OCI-LY7 (cell line): Measurements from ENCODE around the gene KPNA1. TPM values are rescaled to one million over a fixed set of nuclear protein-coding genes. Genes with fewer than 3 reads are reported as not detected.

Source experiments
- BruUV-seq: library from RNA; stranded (reverse); fragments of 400-500 nt; replicated peaks from 2 replicates; lab custom pipeline; 2021; lab: Mats Ljungman, UMichigan
- CTCF ChIA-PET: fragments of 300-600 bp; sonication (Branson Sonifier 250); formaldehyde crosslinking; loops from one replicate; lab custom pipeline; 2022; ENCODE audit warnings: antibody characterized with exemption; ENCODE audit not compliant: unreplicated experiment; lab: Charles Lee
- POLR2A ChIA-PET: fragments of 300-600 bp; sonication (Branson Sonifier 250); formaldehyde crosslinking; loops from one replicate; lab custom pipeline; 2022; ENCODE audit warnings: antibody characterized with exemption; lab: Charles Lee
- DNase-seq: peaks from one replicate; pipeline ENCODE4 v3.0.0-alpha.2; 2015; ENCODE audit warnings: low spot score
- H2AFZ ChIP-seq: fragments of 200-600 bp; sonication (generic), shearing (Covaris generic); 2 replicates; pipeline ENCODE4 v1.6.1; 2014; ENCODE audit warnings: mild to moderate bottlenecking, antibody characterized with exemption, low read length, moderate library complexity
- H3K27ac ChIP-seq: fragments of 200-600 bp; sonication (generic); 2 replicates; pipeline ENCODE4 v1.5.1; 2014; ENCODE audit warnings: mixed run types, low read depth, mild to moderate bottlenecking, moderate library complexity, low read length, inconsistent platforms; ENCODE audit not compliant: poor library complexity, severe bottlenecking
- H3K36me3 ChIP-seq: fragments of 200-600 bp; sonication (generic); 2 replicates; pipeline ENCODE4 v1.6.1; 2014; ENCODE audit warnings: mild to moderate bottlenecking, antibody characterized with exemption, low read length, moderate library complexity, mixed read lengths; ENCODE audit not compliant: insufficient read depth
- H3K4me1 ChIP-seq: fragments of 200-600 bp; sonication (generic); 2 replicates; pipeline ENCODE4 v1.5.1; 2014; ENCODE audit warnings: mild to moderate bottlenecking, low read length; ENCODE audit not compliant: insufficient read depth, poor library complexity, severe bottlenecking
- H3K4me2 ChIP-seq: fragments of 200-600 bp; sonication (generic); 2 replicates; pipeline ENCODE4 v1.6.1; 2014; ENCODE audit warnings: mild to moderate bottlenecking, low read length
- H3K4me3 ChIP-seq: fragments of 200-600 bp; sonication (generic); 2 replicates; pipeline ENCODE4 v1.5.1; 2014; ENCODE audit warnings: mild to moderate bottlenecking, low read depth, low read length; ENCODE audit not compliant: poor library complexity, severe bottlenecking
- H3K79me2 ChIP-seq: fragments of 200-600 bp; sonication (generic); 2 replicates; pipeline ENCODE4 v1.6.1; 2016; ENCODE audit warnings: low read depth, mild to moderate bottlenecking, low read length, moderate library complexity, mixed read lengths; ENCODE audit not compliant: insufficient read depth
- H3K9me2 ChIP-seq: fragments of 200-600 bp; sonication (generic); 2 replicates; pipeline ENCODE4 v1.6.1; 2016; ENCODE audit warnings: mild to moderate bottlenecking, low read length, mixed read lengths; ENCODE audit not compliant: insufficient read depth
- H3K9me3 ChIP-seq: fragments of 200-600 bp; sonication (generic); 2 replicates; pipeline ENCODE4 v1.6.1; 2014; ENCODE audit warnings: mild to moderate bottlenecking, mixed run types, low read length, mixed read lengths
- H4K20me1 ChIP-seq: fragments of 200-600 bp; sonication (generic); 2 replicates; pipeline ENCODE4 v1.6.1; 2014; ENCODE audit warnings: mild to moderate bottlenecking, antibody characterized with exemption, low read length, moderate library complexity, mixed read lengths; ENCODE audit not compliant: insufficient read depth
- EZH2phosphoT487 ChIP-seq: fragments of 200-600 bp; sonication (generic); IDR thresholded peaks from 2 replicates; pipeline ENCODE4 v1.6.1; 2018; ENCODE audit warnings: low read depth, borderline replicate concordance, mild to moderate bottlenecking, mixed run types, antibody characterized with exemption, low read length, moderate library complexity, mixed read lengths
- intact Hi-C: fragments of 100-400 bp; cut with micrococcal nuclease; formaldehyde crosslinking; loops from one replicate; pipeline ENCODE4 v1.10.0; 2022; ENCODE audit not compliant: unreplicated experiment
- total RNA-seq, 2 experiments: library from RNA; depleted of rRNA in 1 of 2; stranded (reverse); fragments of >200 nt in 1 of 2; shearing (Covaris generic) in 1 of 2; gene quantifications; 2 replicates each; pipeline ENCODE4 v1.2.3, GENCODE V29; 2014 to 2022
- TF ChIP-seq, protein P1 (sequence below): fragments of 200-600 bp; sonication (generic); conservative IDR thresholded peaks from 2 replicates; pipeline ENCODE4 v1.5.1; 2014; ENCODE audit warnings: mild to moderate bottlenecking, antibody characterized with exemption, low read length, moderate library complexity, mixed read lengths

The KPNA1 gene
- total RNA-seq, 2 experiments from 2014 or later, result 20.0 to 77.5 TPM

- intact Hi-C loops, result loop anchor here (5.0 to 10.0 kb wide), 3 partner anchors 96 to 1071 kb away; partner anchors contain the start of genes FAM162A, HACD2, MIX23 and WDR5B
- H3K4me1 ChIP-seq, result peaks cover 25% of the 10 kb centered on the region
- no peak for DNase-seq
- TF ChIP-seq, protein P1, sequence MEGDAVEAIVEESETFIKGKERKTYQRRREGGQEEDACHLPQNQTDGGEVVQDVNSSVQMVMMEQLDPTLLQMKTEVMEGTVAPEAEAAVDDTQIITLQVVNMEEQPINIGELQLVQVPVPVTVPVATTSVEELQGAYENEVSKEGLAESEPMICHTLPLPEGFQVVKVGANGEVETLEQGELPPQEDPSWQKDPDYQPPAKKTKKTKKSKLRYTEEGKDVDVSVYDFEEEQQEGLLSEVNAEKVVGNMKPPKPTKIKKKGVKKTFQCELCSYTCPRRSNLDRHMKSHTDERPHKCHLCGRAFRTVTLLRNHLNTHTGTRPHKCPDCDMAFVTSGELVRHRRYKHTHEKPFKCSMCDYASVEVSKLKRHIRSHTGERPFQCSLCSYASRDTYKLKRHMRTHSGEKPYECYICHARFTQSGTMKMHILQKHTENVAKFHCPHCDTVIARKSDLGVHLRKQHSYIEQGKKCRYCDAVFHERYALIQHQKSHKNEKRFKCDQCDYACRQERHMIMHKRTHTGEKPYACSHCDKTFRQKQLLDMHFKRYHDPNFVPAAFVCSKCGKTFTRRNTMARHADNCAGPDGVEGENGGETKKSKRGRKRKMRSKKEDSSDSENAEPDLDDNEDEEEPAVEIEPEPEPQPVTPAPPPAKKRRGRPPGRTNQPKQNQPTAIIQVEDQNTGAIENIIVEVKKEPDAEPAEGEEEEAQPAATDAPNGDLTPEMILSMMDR, result no peak
- no peak for TF ChIP-seq EZH2phosphoT487
- peaks cover 55% of the 10 kb centered on the region for H3K79me2 ChIP-seq
- no peak overlapping the region for H2AFZ ChIP-seq
- H3K36me3 ChIP-seq, result peaks cover 20% of the 10 kb centered on the region
- H4K20me1 ChIP-seq, result peaks cover 38% of the 10 kb centered on the region
- CTCF ChIA-PET, result interaction anchor here (0.8 kb wide), 1 partner anchor 129 kb away, joined by 3 read pairs; the partner anchor contains the start of gene FAM162A
- H3K27ac ChIP-seq, result peak overlapping the region; percentile 74
- peak overlapping the region; percentile 78 for H3K4me2 ChIP-seq
- no TSS peak for BruUV-seq
- POLR2A ChIA-PET, result interaction anchor here (0.7 to 1.8 kb wide), 4 partner anchors 12 to 843 kb away, joined by 3 to 7 read pairs (median 3); partner anchors contain the start of gene FAM162A
- H3K4me3 ChIP-seq, result peak overlapping the region; percentile 75
- H3K9me3 ChIP-seq, result no peaks in the 10 kb centered on the region; the same call in 1 of the 2 replicates
- no peaks in the 10 kb centered on the region for H3K9me2 ChIP-seq
Measured at GRCh38 chr3:122513386-122514122, 1.2 kb downstream of the KPNA1 start.

- POLR2A ChIA-PET, result no interaction called here
- H3K36me3 ChIP-seq, result peaks cover 32% of the 10 kb centered on the region
- no peak overlapping the region for H2AFZ ChIP-seq
- no peaks in the 10 kb centered on the region; the same call in 1 of the 2 replicates for H3K9me3 ChIP-seq
- TF ChIP-seq, protein P1, result no peak
- TF ChIP-seq EZH2phosphoT487, result no peak
- H3K79me2 ChIP-seq, result peaks cover 68% of the 10 kb centered on the region
- peaks cover 43% of the 10 kb centered on the region for H4K20me1 ChIP-seq
- CTCF ChIA-PET, result no interaction called here
- DNase-seq, result no peak
- peaks cover 25% of the 10 kb centered on the region for H3K4me1 ChIP-seq
- 0 out of 2 replicates have a peak overlapping the region, but pooled peaks have one; percentile 0 for H3K4me2 ChIP-seq
- intact Hi-C loops, result loop anchor here (5.0 to 10.0 kb wide), 3 partner anchors 95 to 1073 kb away; partner anchors contain the start of genes FAM162A, HACD2, MIX23 and WDR5B
- H3K27ac ChIP-seq, result no peak overlapping the region
- no TSS peak for BruUV-seq
- H3K9me2 ChIP-seq, result no peaks in the 10 kb centered on the region
- H3K4me3 ChIP-seq, result no peak overlapping the region
Measured at GRCh38 chr3:122512284-122512683, 2.5 kb downstream of the KPNA1 start.
